Measurements from ENCODE around the gene TNS2.

GRCh38 chr12:53006810-53007309 is 43.0 kb upstream of the TNS2 start:
- no peak for TF ChIP-seq EP300 (IDR thresholded peaks at IDR 0.05; ENCODE audit: borderline replicate concordance in 1 of 2, low read depth in 1 of 2, low read length in 1 of 2)
- no peak for TF ChIP-seq CTCF (IDR thresholded peaks at IDR 0.05)
- no peak for TF ChIP-seq RFX5 (IDR thresholded peaks at IDR 0.05; ENCODE audit: low read length)
- TF ChIP-seq RCOR1 (IDR thresholded peaks at IDR 0.05; ENCODE audit: low read length): no peak
- 0 out of 2 replicates have a peak, but pooled peaks have one; percentile 20 for TF ChIP-seq POLR2AphosphoS5 (IDR thresholded peaks at IDR 0.05; ENCODE audit: low read depth, low read length)

Data from SK-N-SH (cell line).